CD4-positive, alpha-beta T cell treated with Interleukin-4 for 4 hours (primary cell): Measurements from ENCODE around the gene KCNJ11.

Experiments
- DNase-seq: peaks from one replicate; pipeline ENCODE4 v3.0.0-alpha.2; 2020

The KCNJ11 gene

GRCh38 chr11:17408026-17408425 is 19.6 kb upstream of the KCNJ11 start:
- DNase-seq, result no peak

- DNase-seq, result no peak
These were observed 19.1 kb upstream of the KCNJ11 start for GRCh38 chr11:17407575-17407974.

GRCh38 chr11:17406818-17407149 is 18.3 kb upstream of the KCNJ11 start:
- DNase-seq, result no peak

- DNase-seq, result no peak
These were observed 17.8 kb upstream of the KCNJ11 start for GRCh38 chr11:17406082-17406817.

- no peak for DNase-seq
These were observed 17.0 kb upstream of the KCNJ11 start for GRCh38 chr11:17405232-17406005.

- no peak for DNase-seq
These were observed 15.7 kb upstream of the KCNJ11 start for GRCh38 chr11:17403980-17404759.

GRCh38 chr11:17402486-17402885 is 14.0 kb upstream of the KCNJ11 start:
- no peak for DNase-seq

- DNase-seq, result no peak
These were observed 13.4 kb upstream of the KCNJ11 start for GRCh38 chr11:17401841-17402240.

- DNase-seq, result no peak
These were observed 12.9 kb upstream of the KCNJ11 start for GRCh38 chr11:17401316-17401715.

- DNase-seq, result no peak
These were observed 11.8 kb upstream of the KCNJ11 start for GRCh38 chr11:17400048-17400775.

GRCh38 chr11:17399236-17399635 is 10.8 kb upstream of the KCNJ11 start:
- DNase-seq, result no peak

GRCh38 chr11:17397311-17398002 is 9.0 kb upstream of the KCNJ11 start:
- no peak for DNase-seq

- no peak for DNase-seq
These were observed 8.3 kb upstream of the KCNJ11 start for GRCh38 chr11:17396598-17397310.

- no peak for DNase-seq
These were observed 7.5 kb upstream of the KCNJ11 start for GRCh38 chr11:17395978-17396377.

GRCh38 chr11:17395554-17395961 is 7.1 kb upstream of the KCNJ11 start:
- no peak for DNase-seq

GRCh38 chr11:17394743-17395390 is 6.4 kb upstream of the KCNJ11 start:
- DNase-seq, result no peak

- DNase-seq, result no peak
These were observed 5.0 kb upstream of the KCNJ11 start for GRCh38 chr11:17393472-17393871.

GRCh38 chr11:17392872-17393271 is 4.4 kb upstream of the KCNJ11 start:
- no peak for DNase-seq

GRCh38 chr11:17391493-17392355 is 3.3 kb upstream of the KCNJ11 start:
- DNase-seq, result no peak
